Heart left ventricle (tissue), 13 donors: Measurements from ENCODE around the gene AEBP1.

Experiments used
- CTCF ChIP-seq, 12 donors: fragments of 200-600 bp; sonication (generic) in 4 of 12; IDR thresholded peaks; one replicate each; pipeline versions ENCODE4 v1.5.0 to v1.8.0; 2018 to 2022; ENCODE audit warnings: antibody characterized with exemption in 12 of 12, mild to moderate bottlenecking in 5 of 12
- POLR2A ChIP-seq, 2 donors: fragments of 450-650 bp; IDR thresholded peaks; one replicate each; pipeline ENCODE4 v1.6.1; 2017; ENCODE audit warnings: antibody characterized with exemption in 2 of 2, mild to moderate bottlenecking in 2 of 2, moderate library complexity in 2 of 2
- donor health status: ischemic (EF 13 %, LVEDD 7.1; RV severe dilation, severe dysfunction).
- donor health status: DM: no; HTN: yes; CAD: no.
- donor health status: DM: no; HTN: no; CAD: no.
- donor health status: ischemic (EF 25% LVEDD 6.9; RV normal size, moderate dysfunction).
- donor health status: ischemic (EF 25% LVEDD 5.7; RV mildly dilated, moderate dysfunction).
- donor health status: ischemic (EF 35%, LVEDD 5.7; RV mildly dilated, moderate dysfunction).
- donor health status: nonischemic (EF 11% LVEDD 7.7; RV severe dilation, severe dysfunction).
- donor health status: DM: yes; HTN: yes; CAD: no.
- donor health status: PGD.
- donor health status: ischemic (EF 29% LVEDD 5.4; RV normal size, mild dysfunction).
- donor health status: nonischemic (EF 23%, LVEDD 6.1; RV moderate dilation, normal function).

- TF ChIP-seq CTCF (IDR thresholded peaks at IDR 0.05): no peak
- TF ChIP-seq POLR2A (IDR thresholded peaks at IDR 0.05): no peak
These were observed 8.3 kb downstream of the AEBP1 start for GRCh38 chr7:44112231-44112996.
